Nephron (organoid): ENCODE measurements around the gene ANKRD53.

Source experiments
- H3K27ac Mint-ChIP-seq, 3 experiments: 2 replicates each; pipeline ENCODE4 v1.8.0; 2020; ENCODE audit warnings: mixed read lengths in 3 of 3, mild to moderate bottlenecking in 2 of 3, moderate library complexity in 1 of 3
- H3K27me3 Mint-ChIP-seq: 2 replicates; pipeline ENCODE4 v1.8.0; 2021; ENCODE audit warnings: low read depth, mild to moderate bottlenecking, moderate library complexity, mixed read lengths
- H3K36me3 Mint-ChIP-seq: 2 replicates; pipeline ENCODE4 v1.8.0; 2020; ENCODE audit warnings: low read depth, mixed read lengths
- H3K4me1 Mint-ChIP-seq: 2 replicates; pipeline ENCODE4 v1.8.0; 2020; ENCODE audit warnings: mixed read lengths
- H3K4me3 Mint-ChIP-seq, 3 experiments: 2 replicates each; pipeline ENCODE4 v1.8.0; 2020; ENCODE audit warnings: mild to moderate bottlenecking in 3 of 3, mixed read lengths in 3 of 3, moderate library complexity in 2 of 3
- H3K9me3 Mint-ChIP-seq: 2 replicates; pipeline ENCODE4 v1.8.0; 2020; ENCODE audit warnings: mixed read lengths
- CTCF ChIP-seq, 3 experiments: fragments of 200-600 bp; sonication (generic); IDR thresholded peaks; one replicate each; pipeline ENCODE4 v1.5.0; 2021; ENCODE audit warnings: antibody characterized with exemption in 3 of 3; ENCODE audit not compliant: unreplicated experiment in 3 of 3

Gene ANKRD53

GRCh38 chr2:70962885-70963878, 15.2 kb upstream of the ANKRD53 start:
- Mint-ChIP-seq H3K4me3 (no peak overlapping the region), H3K27me3 (peaks cover 76% of the 10 kb centered on the region), H3K27ac (no peak overlapping the region), H3K36me3 (no peaks in the 10 kb centered on the region), H3K4me1 (peaks cover 7% of the 10 kb centered on the region), H3K9me3 (no peaks in the 10 kb centered on the region)
- no peak for TF ChIP-seq CTCF (IDR thresholded peaks at IDR 0.05; ENCODE audit: unreplicated experiment in 3 of 3)

- Mint-ChIP-seq H3K27me3 (peaks cover 86% of the 10 kb centered on the region), H3K4me1 (peaks cover 7% of the 10 kb centered on the region), H3K27ac (no peak overlapping the region), H3K4me3 (no peak overlapping the region), H3K36me3 (no peaks in the 10 kb centered on the region), H3K9me3 (no peaks in the 10 kb centered on the region)
- no peak for TF ChIP-seq CTCF (IDR thresholded peaks at IDR 0.05; ENCODE audit: unreplicated experiment in 3 of 3)
Observed at GRCh38 chr2:70964133-70964532, 14.3 kb upstream of the ANKRD53 start.

- peak; percentile 68 to 75 (median 73) for TF ChIP-seq CTCF (IDR thresholded peaks at IDR 0.05; ENCODE audit: unreplicated experiment in 3 of 3)
- Mint-ChIP-seq H3K27ac (no peak overlapping the region), H3K9me3 (no peaks in the 10 kb centered on the region)
Observed at GRCh38 chr2:70964596-70965386, 13.6 kb upstream of the ANKRD53 start.

GRCh38 chr2:70965506-70965905, 12.9 kb upstream of the ANKRD53 start:
- Mint-ChIP-seq H3K4me3 (peak overlapping the region in 2 of 3 experiments; percentile 73), H3K27me3 (peaks cover 95% of the 10 kb centered on the region), H3K27ac (no peak overlapping the region), H3K4me1 (peaks cover 7% of the 10 kb centered on the region), H3K9me3 (no peaks in the 10 kb centered on the region), H3K36me3 (no peaks in the 10 kb centered on the region)
- no peak for TF ChIP-seq CTCF (IDR thresholded peaks at IDR 0.05; ENCODE audit: unreplicated experiment in 3 of 3)

More at GRCh38 chr2:70964596-70965386, 13.6 kb upstream of the ANKRD53 start:
- Mint-ChIP-seq H3K4me1 (peaks cover 7% of the 10 kb centered on the region), H3K4me3 (peak overlapping the region; percentile 58 to 73 (median 73)), H3K36me3 (no peaks in the 10 kb centered on the region), H3K27me3 (peaks cover 92% of the 10 kb centered on the region)

- H3K4me3 Mint-ChIP-seq: no peak overlapping the region
- H3K4me1 Mint-ChIP-seq: peaks cover 7% of the 10 kb centered on the region
- no peaks in the 10 kb centered on the region for H3K36me3 Mint-ChIP-seq
- TF ChIP-seq CTCF (IDR thresholded peaks at IDR 0.05; ENCODE audit: unreplicated experiment in 3 of 3): no peak
- no peaks in the 10 kb centered on the region for H3K9me3 Mint-ChIP-seq
- no peak overlapping the region for H3K27ac Mint-ChIP-seq
- H3K27me3 Mint-ChIP-seq: peaks cover 94% of the 10 kb centered on the region
Observed at GRCh38 chr2:70966681-70967080, 11.7 kb upstream of the ANKRD53 start.
